Measurements from ENCODE around the gene TMEM238L.

DNA sequence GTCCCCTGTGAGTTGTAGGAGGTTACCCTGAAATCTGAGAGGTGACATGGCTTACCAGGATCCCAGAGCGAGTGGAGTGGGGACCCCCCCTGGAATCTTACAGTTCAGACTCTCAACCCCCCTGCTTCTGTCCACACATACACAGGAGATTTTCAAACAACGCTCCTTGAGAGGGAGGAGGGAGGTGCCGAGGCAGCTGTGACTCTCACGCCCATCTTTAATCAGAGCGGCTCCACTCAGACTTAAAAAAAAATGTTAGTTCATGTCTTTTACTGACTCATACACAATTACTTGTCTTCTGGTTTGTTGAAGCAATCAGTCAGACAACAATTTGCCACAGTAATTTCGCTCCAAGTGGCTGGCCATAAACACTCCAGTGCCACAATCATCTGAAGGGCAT, 58.7 kb downstream of the TMEM238L start:
- TF ChIP-seq POLR2A (IDR thresholded peaks at IDR 0.05), result no peak
- TF ChIP-seq, protein P1, sequence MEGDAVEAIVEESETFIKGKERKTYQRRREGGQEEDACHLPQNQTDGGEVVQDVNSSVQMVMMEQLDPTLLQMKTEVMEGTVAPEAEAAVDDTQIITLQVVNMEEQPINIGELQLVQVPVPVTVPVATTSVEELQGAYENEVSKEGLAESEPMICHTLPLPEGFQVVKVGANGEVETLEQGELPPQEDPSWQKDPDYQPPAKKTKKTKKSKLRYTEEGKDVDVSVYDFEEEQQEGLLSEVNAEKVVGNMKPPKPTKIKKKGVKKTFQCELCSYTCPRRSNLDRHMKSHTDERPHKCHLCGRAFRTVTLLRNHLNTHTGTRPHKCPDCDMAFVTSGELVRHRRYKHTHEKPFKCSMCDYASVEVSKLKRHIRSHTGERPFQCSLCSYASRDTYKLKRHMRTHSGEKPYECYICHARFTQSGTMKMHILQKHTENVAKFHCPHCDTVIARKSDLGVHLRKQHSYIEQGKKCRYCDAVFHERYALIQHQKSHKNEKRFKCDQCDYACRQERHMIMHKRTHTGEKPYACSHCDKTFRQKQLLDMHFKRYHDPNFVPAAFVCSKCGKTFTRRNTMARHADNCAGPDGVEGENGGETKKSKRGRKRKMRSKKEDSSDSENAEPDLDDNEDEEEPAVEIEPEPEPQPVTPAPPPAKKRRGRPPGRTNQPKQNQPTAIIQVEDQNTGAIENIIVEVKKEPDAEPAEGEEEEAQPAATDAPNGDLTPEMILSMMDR (IDR thresholded peaks at IDR 0.05 in 4 of 5, conservative IDR thresholded peaks at IDR 0.05 in 1 of 5), result no peak

Measured in gastrocnemius medialis (tissue), 4 donors.